ENCODE results near the gene TMTC1. TPM values are rescaled to one million over a fixed set of nuclear protein-coding genes. Genes with fewer than 3 reads are reported as not detected.

Gene TMTC1
- total and polyA plus RNA-seq, 2 of the 8 experiments (the other 6 are each of a cell fraction or from before 2014, with no cell fraction given) = 15.4 to 20.8 TPM

- TF ChIP-seq EZH2 (IDR thresholded peaks at IDR 0.05; ENCODE audit: low read depth, low read length, severe bottlenecking) (no peak), NRF1 (IDR thresholded peaks at IDR 0.05; ENCODE audit: low read depth, low read length) (no peak)
Measured at GRCh38 chr12:29563071-29563470, 220.7 kb downstream of the TMTC1 start (continued).
